ENCODE data around the gene TMBIM4. TPM values are rescaled to one million over a fixed set of nuclear protein-coding genes. Genes with fewer than 3 reads are reported as not detected.

The TMBIM4 gene
- polyA plus RNA-seq, 1 experiment, result 108 TPM

DNA sequence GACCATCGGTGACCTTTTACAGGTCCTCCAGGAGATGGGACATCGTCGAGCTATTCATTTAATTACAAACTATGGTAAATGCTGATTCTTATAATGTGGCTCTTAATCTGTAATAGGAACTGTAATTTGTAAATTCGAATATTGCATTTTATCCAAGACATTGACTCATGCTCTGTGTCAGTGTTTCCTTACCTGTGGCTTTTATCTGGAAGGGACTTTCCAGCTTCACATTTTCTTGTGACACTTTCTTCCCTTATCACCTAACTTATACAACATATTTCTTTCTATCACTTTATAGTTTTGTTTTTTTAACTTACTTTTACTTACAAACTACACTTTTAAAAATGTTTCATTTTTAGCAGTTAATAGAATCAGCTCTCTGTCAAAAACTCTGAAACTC is 34.0 kb upstream of the TMBIM4 start:
- Histone ChIP-seq H3K36me3 (ENCODE audit: control insufficient read depth, insufficient read depth, low read length) (no peaks in the 10 kb centered on the region), H3K27me3 (ENCODE audit: control insufficient read depth, insufficient read depth, low read length) (no peaks in the 10 kb centered on the region), H3K4me3 (ENCODE audit: low read depth, low read length) (no peak overlapping the region)
- no peak for DNase-seq (ENCODE audit: low read depth)
- ChIA-PET POLR2A (no interaction called here), CTCF (no interaction called here)
- TF ChIP-seq, protein P1, sequence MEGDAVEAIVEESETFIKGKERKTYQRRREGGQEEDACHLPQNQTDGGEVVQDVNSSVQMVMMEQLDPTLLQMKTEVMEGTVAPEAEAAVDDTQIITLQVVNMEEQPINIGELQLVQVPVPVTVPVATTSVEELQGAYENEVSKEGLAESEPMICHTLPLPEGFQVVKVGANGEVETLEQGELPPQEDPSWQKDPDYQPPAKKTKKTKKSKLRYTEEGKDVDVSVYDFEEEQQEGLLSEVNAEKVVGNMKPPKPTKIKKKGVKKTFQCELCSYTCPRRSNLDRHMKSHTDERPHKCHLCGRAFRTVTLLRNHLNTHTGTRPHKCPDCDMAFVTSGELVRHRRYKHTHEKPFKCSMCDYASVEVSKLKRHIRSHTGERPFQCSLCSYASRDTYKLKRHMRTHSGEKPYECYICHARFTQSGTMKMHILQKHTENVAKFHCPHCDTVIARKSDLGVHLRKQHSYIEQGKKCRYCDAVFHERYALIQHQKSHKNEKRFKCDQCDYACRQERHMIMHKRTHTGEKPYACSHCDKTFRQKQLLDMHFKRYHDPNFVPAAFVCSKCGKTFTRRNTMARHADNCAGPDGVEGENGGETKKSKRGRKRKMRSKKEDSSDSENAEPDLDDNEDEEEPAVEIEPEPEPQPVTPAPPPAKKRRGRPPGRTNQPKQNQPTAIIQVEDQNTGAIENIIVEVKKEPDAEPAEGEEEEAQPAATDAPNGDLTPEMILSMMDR (IDR thresholded peaks at IDR 0.05; ENCODE audit: insufficient read depth, low read depth, low read length), result no peak

DNA sequence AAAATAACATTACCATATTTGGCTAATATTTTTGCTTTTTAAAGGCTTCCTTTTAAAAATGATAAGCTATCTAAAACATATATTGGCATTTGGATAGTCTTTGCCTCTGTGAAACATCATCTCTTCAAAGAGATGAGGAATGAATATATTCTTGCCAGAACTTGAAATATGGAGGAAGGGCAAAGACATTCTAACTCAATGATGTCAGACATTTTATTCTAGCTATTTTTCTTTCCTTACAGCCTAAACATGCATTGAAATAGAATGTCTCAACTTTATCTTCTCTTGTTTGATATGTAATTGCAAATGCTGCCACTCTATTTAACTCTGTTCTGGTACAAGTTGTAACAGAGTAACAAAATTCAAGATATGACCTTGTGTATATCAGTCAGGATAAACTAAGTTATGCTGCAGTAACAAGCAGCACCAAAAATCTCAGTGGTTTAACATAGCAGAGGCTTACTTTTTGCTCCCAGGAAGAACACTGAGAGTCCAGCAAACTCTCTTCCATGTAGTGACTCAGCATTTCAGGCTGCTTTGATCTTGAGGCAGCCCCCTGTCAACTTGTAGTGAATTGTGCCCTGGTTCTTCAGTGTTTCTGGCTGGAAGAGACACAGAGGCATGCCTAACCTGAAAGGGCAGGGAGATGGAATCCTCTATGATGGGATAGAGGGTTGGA is 30.2 kb upstream of the TMBIM4 start:
- CTCF ChIA-PET, result interaction anchor here (0.6 to 0.7 kb wide), 2 partner anchors 8 to 12 kb away, joined by 3 read pairs; no protein-coding TSS in a partner anchor
- H3K36me3 ChIP-seq (ENCODE audit: control insufficient read depth, insufficient read depth, low read length), result no peaks in the 10 kb centered on the region
- POLR2A ChIA-PET, result no interaction called here
- H3K4me3 ChIP-seq (ENCODE audit: low read depth, low read length), result no peak overlapping the region
- H3K27me3 ChIP-seq (ENCODE audit: control insufficient read depth, insufficient read depth, low read length), result no peaks in the 10 kb centered on the region
- TF ChIP-seq, protein P1 (IDR thresholded peaks at IDR 0.05; ENCODE audit: insufficient read depth, low read depth, low read length), result no peak
- DNase-seq (ENCODE audit: low read depth), result no peak

DNA sequence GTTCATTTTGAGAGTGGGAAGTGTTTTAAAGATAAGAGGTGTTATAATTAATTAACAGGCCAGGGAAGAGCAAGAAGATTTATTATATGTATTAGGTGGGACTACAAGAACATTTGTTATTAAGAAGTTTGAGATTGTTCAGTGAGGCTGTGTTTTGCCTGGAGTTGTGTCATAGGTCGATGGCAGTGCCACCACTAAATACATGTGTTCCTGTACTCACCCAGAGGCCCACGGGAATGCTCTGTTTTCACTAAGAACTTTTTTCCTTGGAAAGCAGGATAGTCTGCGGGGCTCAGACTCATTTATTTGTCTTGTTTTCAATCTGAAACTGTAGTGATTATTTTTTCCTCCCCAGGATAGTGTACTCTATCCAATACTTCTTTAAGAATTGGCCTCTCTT is 29.3 kb upstream of the TMBIM4 start:
- no peak for DNase-seq (ENCODE audit: low read depth)
- TF ChIP-seq, protein P1 (IDR thresholded peaks at IDR 0.05; ENCODE audit: insufficient read depth, low read depth, low read length), result no peak
- ChIA-PET CTCF (interaction anchor here (0.7 kb wide), 1 partner anchor 13 kb away, joined by 3 read pairs; no protein-coding TSS in a partner anchor), POLR2A (no interaction called here)
- Histone ChIP-seq H3K36me3 (ENCODE audit: control insufficient read depth, insufficient read depth, low read length) (no peaks in the 10 kb centered on the region), H3K4me3 (ENCODE audit: low read depth, low read length) (no peak overlapping the region), H3K27me3 (ENCODE audit: control insufficient read depth, insufficient read depth, low read length) (no peaks in the 10 kb centered on the region)

DNA sequence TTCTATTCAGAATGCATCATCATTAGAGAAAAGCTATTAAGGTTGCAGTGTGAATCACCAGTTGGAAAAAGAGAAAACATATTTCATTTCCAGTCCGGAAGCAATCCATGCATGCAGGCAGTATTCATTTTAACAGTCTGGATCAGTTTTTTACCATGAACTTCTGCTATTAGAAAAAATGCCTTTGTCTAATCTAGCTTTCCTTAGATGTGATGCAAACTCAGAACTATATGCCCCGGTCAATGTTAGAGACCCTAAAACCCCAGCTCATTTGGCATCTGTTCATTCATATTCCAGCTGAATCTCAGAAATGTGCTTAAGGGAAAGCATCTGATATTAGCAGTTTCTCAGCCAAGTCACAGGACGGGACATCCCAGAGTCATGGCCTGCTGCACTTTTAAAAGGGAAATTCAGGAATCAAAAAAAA is 27.7 kb upstream of the TMBIM4 start:
- ChIA-PET CTCF (interaction anchor here (0.7 to 1.9 kb wide), 5 partner anchors 8 to 52 kb away, joined by 3 to 6 read pairs (median 4); partner anchors contain the start of genes IRAK3 and TMBIM4), POLR2A (interaction anchor here (0.6 to 0.7 kb wide), 3 partner anchors 9 to 1303 kb away, joined by 3 to 8 read pairs (median 3); partner anchors contain the start of gene IRAK3)
- no peak overlapping the region for H3K4me3 ChIP-seq (ENCODE audit: low read depth, low read length)
- no peaks in the 10 kb centered on the region for H3K36me3 ChIP-seq (ENCODE audit: control insufficient read depth, insufficient read depth, low read length)
- TF ChIP-seq, protein P1 (IDR thresholded peaks at IDR 0.05; ENCODE audit: insufficient read depth, low read depth, low read length), result no peak
- H3K27me3 ChIP-seq (ENCODE audit: control insufficient read depth, insufficient read depth, low read length), result no peaks in the 10 kb centered on the region
- no peak for DNase-seq (ENCODE audit: low read depth)

DNA sequence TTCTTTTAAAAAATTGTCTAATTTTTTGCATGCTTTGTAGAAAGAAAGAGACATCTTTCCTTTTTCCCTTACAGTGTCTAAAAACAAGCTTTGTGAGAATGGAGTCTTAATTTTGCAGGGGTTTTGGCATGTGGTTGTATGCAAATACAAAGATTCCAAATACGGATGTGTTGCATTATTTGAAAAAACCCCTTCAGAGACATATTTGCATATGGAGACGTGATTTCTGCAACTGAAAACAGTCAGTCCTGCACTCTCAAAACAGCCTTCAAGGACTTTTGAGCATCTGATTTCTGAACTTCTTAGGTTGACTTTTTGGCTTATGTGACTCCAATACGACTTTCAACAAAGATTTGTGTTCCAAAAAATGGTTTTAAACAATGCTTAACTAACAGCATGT is 27.0 kb upstream of the TMBIM4 start:
- TF ChIP-seq, protein P1 (IDR thresholded peaks at IDR 0.05; ENCODE audit: insufficient read depth, low read depth, low read length), result no peak
- Histone ChIP-seq H3K27me3 (ENCODE audit: control insufficient read depth, insufficient read depth, low read length) (no peaks in the 10 kb centered on the region), H3K36me3 (ENCODE audit: control insufficient read depth, insufficient read depth, low read length) (no peaks in the 10 kb centered on the region), H3K4me3 (ENCODE audit: low read depth, low read length) (no peak overlapping the region)
- POLR2A ChIA-PET, result interaction anchor here (0.6 to 0.7 kb wide), 3 partner anchors 8 to 1302 kb away, joined by 3 to 8 read pairs (median 3); partner anchors contain the start of gene IRAK3
- DNase-seq (ENCODE audit: low read depth), result no peak
- CTCF ChIA-PET, result interaction anchor here (0.9 to 1.9 kb wide), 2 partner anchors 10 to 39 kb away, joined by 3 to 4 read pairs; no protein-coding TSS in a partner anchor

All from BJ (cell line).